Activated CD4-positive, alpha-beta T cell treated with anti-CD3 and anti-CD28 coated beads, Interleukin-2, amount 50 U/mL, for 4 hours (primary cell): ENCODE measurements around the gene VWC2.

Experiments
- DNase-seq, 2 experiments: peaks; one replicate each; pipeline ENCODE4 v3.0.0-alpha.2; 2020

VWC2 gene

DNA sequence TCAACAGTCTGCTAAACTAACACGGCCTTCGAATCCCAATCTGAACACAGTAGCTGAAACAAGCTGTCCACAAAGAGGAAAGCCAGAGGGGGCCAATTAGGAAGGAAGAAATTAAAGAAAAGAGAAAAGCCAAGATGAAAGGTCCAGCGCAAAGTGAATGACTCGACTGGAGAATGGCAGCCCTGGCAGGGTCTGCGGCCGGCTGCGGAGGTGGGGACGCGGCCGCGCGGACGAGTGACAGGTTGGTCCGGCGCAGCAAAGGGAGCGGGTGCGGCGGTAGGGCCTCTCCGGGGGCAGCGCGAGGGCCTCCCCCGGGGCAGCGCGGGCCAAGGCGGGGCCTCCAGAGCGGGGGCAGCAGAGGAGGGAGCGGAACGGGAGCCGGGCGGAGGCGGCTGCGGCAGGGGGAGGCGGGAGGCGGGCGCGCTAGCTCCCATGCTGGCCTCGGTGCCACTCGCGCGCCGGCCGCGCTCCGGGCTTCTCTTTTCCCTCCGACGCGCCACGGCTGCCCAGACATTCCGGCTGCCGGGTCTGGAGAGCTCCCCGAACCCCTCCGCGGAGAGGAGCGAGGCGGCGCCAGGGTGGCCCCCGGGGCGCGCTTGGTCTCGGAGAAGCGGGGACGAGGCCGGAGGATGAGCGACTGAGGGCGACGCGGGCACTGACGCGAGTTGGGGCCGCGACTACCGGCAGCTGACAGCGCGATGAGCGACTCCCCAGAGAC lies at the start of gene VWC2:
Gene VWC2, plus strand, starts transcription at position 421 of the 718 bp plus-strand sequence. CDS start 1,798 bp downstream, outside the sequence.
- DNase-seq, result no peak

DNA sequence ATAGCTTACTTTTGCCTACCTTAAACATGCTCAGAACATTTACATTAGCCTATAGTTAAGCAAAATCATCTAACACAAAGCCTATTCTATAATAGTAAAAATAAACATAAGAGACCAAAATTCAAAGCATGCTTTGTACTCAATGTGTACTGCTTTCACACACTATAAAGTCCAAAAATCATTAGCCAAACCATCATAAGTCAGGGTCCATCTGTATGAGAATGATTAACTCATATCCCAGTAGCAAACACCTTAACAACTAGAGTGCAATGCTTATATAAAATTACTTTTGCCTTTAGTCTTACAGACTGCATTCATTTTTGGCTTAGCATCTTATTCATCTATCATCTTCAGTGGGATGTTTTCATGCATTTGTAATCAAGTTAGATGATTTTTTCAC lies 49.4 kb upstream of the VWC2 start:
- no peak for DNase-seq

DNA sequence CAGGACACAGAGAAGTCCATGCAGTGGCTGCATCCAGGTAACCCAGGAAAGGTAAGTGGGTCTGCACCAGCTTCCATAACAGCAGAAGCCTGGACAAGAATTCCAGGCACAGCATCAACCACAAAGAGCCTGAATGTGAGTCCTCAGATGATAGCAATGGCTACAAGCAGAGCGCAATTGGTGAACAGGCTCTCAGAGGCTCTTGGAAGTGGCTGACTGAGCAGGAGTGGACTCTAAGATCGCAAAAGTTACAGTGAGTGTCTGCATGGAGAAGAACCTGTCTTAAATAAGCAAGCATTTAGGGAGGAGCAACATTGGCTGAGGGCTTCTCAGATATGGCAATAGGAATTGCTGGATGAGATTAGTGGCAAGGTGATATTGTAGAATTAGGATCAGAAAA lies 41.6 kb upstream of the VWC2 start:
- DNase-seq, result no peak

GRCh38 chr7:49762666-49763065 lies 10.8 kb upstream of the VWC2 start:
- no peak for DNase-seq

DNA sequence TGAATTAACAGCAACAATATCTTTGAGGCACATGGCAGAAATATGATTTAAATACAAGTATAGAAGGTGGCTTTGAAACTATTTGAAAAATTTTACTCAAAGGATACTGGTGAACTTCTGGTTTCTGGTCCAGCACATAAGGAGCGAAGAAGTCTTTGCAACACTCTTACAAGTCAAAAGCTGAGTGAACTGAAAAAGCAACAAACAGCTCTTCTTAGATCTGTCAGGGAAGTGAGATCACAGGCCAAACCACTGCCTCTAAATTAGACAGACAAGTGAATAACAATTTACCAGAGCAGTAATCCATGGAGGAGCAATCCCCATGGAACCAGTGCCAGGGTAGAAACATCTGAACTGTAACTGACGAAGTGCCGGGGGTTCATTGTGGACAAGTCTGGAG lies 9.6 kb upstream of the VWC2 start:
- no peak for DNase-seq

- no peak for DNase-seq
Measured at GRCh38 chr7:49766966-49767365, 6.5 kb upstream of the VWC2 start.

DNA sequence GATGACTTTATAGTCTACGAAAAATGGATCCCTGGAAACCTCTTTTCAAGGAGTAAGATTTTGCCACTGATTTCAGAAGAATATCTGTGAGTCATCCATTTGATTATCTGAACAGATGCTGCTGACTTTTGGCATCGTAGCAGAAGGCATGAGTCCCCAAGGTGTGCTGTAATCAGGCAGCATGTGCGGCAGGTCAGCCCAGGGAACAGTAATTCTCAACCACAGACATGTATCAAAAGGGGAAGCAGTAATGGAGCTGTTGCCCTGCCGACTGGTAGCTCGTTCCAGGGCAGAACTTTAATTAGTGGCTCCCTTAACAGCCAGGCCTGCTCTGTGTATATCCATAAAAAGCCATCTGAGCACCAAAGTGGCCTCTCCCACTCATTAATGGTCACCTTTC lies 5.7 kb upstream of the VWC2 start:
- no peak for DNase-seq

GRCh38 chr7:49768254-49768653 lies 5.2 kb upstream of the VWC2 start:
- DNase-seq, result no peak

DNA sequence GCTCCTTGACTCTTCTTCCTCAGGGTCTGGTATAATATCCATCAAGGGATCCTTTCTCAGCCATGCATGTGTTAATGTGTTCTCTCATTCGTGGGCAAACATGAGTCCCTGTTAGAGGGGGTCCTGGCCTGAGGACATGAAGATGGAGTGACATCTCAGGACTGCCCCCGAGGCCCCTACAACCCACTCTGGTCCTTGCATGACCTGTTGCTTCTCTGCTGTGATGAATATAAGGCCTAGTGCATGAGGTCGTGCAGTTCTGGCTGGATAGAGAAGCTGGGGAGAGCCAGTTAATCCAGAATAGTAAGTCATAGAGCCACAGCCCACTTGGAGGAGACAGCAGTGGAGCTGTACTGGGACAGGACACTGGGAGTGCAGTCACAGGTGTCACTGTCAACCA lies 4.6 kb upstream of the VWC2 start:
- DNase-seq, result no peak

DNA sequence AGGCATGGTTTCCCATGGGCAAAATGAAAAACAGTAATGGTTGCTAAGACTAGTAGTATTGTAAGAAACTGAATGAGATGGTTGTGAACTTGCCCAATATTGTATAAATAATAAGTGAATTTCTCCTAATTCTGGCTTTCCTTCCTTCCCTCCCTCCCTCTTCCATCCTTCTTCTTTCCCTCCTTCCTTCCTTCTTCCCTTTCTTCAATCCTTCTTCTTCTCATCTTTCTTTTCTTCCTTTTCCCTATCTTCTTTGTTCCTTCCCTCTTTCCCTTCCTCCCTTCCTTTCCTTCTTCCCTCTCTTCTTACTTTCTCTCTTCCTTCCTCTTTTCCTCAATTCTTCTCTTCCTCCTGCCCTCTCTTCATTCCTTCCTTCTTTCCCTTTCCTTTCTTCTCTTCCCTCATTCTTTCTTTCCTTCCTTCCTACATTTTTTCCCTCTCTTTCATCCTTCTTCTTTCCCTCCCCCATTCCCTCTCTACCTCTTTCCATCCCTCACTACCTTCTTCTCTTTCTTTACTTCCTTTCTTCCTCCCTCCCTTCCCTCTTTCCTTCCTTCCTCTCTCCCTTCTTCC lies 4.1 kb upstream of the VWC2 start:
- DNase-seq, result no peak

GRCh38 chr7:49770838-49771237 lies 2.6 kb upstream of the VWC2 start:
- DNase-seq, result no peak

GRCh38 chr7:49771427-49772176 lies 1.8 kb upstream of the VWC2 start:
- DNase-seq, result no peak

- DNase-seq, result no peak
Measured at GRCh38 chr7:49772916-49773217, 571 bp upstream of the VWC2 start.

DNA sequence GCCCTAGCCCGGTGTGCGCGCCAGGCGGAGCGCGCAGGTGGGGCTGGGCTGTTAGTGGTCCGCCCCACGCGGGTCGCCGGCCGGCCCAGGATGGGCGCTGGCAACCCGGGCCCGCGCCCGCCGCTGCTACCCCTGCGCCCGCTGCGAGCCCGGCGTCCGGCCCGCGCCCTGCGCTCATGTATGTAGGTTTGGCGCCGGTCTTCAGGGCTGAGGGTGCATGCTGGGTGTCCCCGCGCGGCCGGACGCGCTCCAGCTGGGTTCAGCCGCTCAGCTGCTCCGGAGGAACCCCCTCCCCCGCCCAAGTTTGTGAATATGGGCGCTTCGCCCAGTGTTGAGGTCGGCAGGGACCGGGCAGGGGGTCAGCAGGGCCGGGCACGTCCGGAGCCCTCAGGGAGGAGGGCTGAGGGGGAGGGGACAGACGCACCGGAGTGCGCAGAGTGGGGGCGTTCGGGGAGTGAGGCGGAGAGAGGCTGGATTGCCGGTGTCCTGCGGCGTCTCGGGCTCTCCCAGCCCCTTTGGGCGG lies 559 bp downstream of the VWC2 start:
- DNase-seq, result no peak

DNA sequence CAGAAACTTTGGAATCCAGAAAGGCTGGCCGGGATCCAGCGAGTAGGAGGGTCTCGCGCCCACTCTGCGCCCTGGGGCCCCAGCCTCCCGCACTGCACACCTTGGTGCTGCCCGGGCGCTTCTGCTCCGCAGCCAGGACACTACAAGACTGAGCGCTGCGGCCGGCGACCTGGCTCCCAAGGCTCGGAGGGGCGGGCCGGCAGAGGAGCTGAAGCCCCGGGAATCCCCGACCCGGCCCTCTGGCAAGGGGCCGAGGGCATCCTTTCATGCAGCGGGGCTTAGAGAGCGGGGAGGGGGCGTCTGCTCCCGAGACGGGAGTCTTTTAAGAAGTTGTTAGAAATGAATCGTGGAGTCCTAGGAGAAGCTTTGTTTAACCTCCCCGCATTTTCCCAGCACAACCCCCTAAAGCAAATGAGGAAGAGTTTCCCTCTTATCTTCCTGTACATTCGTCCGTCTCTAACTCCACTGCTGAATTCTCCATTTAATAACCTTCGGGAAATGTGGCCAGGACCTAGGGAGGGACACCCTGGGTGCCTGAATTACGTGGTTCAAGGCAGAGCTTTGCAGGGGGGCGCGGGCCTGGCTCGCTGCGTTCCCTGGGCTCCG lies 1.1 kb downstream of the VWC2 start:
- DNase-seq, result no peak

- DNase-seq, result no peak
Measured at GRCh38 chr7:49775065-49775948, 1.9 kb downstream of the VWC2 start.

DNA sequence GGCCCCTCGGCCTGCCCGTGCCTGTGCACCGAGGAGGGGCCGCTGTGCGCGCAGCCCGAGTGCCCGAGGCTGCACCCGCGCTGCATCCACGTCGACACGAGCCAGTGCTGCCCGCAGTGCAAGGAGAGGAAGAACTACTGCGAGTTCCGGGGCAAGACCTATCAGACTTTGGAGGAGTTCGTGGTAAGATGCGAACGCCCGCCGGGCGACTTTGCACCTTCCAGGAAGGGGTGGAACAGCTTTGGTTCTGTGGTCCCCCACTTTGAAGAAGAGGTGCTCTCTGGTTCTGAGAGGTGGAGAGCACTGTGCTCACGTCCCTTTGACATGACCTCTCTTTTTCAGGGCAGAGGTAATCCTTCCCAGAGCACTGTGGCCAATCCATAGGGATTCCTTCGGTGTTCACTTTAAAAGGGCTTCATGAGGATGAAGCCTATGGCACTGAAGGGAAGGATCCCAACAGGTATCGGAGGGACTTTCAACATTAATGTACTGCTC lies 2.6 kb downstream of the VWC2 start:
- no peak for DNase-seq

- DNase-seq, result no peak
Measured at GRCh38 chr7:49776994-49777393, 3.6 kb downstream of the VWC2 start.

GRCh38 chr7:49778731-49779270 lies 5.4 kb downstream of the VWC2 start:
- DNase-seq, result no peak

DNA sequence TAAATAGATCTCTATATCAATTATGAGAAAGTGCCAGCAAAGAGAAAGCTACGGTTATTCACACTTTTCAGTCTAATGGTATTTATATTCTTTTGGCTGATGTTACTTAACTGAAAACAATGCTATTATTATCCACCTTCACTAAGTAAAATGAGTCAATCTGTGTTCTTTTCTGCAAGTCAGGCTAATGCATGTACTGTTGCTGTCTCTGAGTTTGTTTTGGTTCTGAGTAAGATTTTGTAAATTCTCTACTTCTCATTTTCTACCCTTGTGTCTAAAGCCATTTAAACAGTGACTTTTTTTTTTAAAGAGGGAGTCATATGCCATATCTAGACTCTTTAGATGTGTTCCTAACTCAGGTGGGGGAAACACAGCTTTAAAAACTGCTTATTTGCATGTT lies 7.5 kb downstream of the VWC2 start:
- no peak for DNase-seq

DNA sequence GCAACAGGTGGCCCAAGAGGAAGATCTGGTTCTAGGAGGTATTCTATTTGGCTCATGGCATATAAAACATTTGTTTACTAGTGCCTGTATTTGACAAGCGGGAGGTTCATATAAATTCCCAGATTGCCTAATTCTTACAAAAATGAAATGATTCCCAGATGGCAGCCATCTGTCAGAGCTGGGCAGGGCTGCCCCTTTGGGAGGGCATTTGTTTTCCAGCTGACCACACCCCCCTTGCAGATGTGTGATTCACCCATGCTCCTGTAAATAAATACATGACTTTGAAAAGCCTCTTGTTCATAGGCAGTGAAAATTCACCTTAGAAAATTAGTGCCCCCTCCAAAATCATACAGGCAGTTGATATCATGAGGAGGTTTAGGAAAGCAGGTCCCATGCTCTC lies 8.6 kb downstream of the VWC2 start:
- DNase-seq, result no peak

DNA sequence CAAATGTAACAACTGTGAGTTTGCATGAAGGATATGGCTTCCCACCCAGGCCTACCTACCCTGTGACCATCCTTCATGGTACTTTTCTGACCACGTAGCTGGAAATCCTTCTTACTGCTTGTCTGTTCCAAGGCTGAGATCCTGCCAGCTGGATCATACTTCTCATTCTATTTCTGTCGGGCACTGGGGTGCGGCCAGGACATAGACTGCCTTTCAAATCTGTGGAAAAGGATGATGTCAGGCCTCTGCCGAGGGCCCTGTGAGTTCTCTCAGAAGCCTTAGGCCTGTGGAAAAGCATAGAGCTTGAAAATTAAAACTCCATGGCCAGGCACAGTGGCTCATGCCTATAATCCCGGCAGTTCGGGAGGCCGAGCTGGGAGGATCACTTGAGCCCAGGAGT lies 10.0 kb downstream of the VWC2 start:
- no peak for DNase-seq
